ENCODE measurements around the gene JARID2. TPM values are rescaled to one million over a fixed set of nuclear protein-coding genes. Genes with fewer than 3 reads are reported as not detected.

The JARID2 gene
- total and polyA plus RNA-seq, 3 donors from 2014 or later, result 36.1 to 60.8 (median 53.7) TPM

- peaks cover 8% of the 10 kb centered on the region for H3K4me1 ChIP-seq
- no peaks in the 10 kb centered on the region for H3K27me3 ChIP-seq
- DNase-seq, result no peak
- TF ChIP-seq CTCF (IDR thresholded peaks at IDR 0.05) (no peak), POLR2A (IDR thresholded peaks at IDR 0.05) (no peak)
- intact Hi-C loops (cut with DNase I; ENCODE audit: low total_unique reads), result no loop called here
- WGBS, 2 donors, result 65 to 92% methylated on average over 5 of the region's 5 CpGs
- H3K9me3 ChIP-seq, result no peaks in the 10 kb centered on the region
- no peak overlapping the region for H3K4me3 ChIP-seq
- no peak overlapping the region for H3K27ac ChIP-seq
- no peaks in the 10 kb centered on the region for H3K36me3 ChIP-seq (ENCODE audit: low read depth, missing control alignments)
Measured at GRCh38 chr6:15279047-15279661, 33.3 kb downstream of the JARID2 start.

- DNase-seq, result no peak
- TF ChIP-seq CTCF (IDR thresholded peaks at IDR 0.05) (no peak), POLR2A (IDR thresholded peaks at IDR 0.05) (no peak)
- Histone ChIP-seq H3K36me3 (ENCODE audit: low read depth, missing control alignments) (no peaks in the 10 kb centered on the region), H3K9me3 (no peaks in the 10 kb centered on the region), H3K4me1 (peaks cover under 1% of the 10 kb centered on the region), H3K4me3 (no peak overlapping the region), H3K27me3 (no peaks in the 10 kb centered on the region), H3K27ac (no peak overlapping the region)
- 23 to 28% methylated on average over 6 of the region's 6 CpGs for WGBS, 2 donors
- intact Hi-C loops (cut with DNase I; ENCODE audit: low total_unique reads), result no loop called here
Measured at GRCh38 chr6:15280028-15280427, 34.2 kb downstream of the JARID2 start.

- intact Hi-C loops (cut with DNase I; ENCODE audit: low total_unique reads), result no loop called here
- H3K4me1 ChIP-seq, result no peaks in the 10 kb centered on the region
- WGBS, 2 donors, result 89 to 94% methylated on average over 8 of the region's 8 CpGs
Measured at GRCh38 chr6:15280961-15281360, 35.1 kb downstream of the JARID2 start.

GRCh38 chr6:15282334-15282733 lies 36.5 kb downstream of the JARID2 start:
- H3K9me3 ChIP-seq, result no peaks in the 10 kb centered on the region
- no peaks in the 10 kb centered on the region for H3K27me3 ChIP-seq
- H3K27ac ChIP-seq, result no peak overlapping the region
- no peaks in the 10 kb centered on the region for H3K36me3 ChIP-seq (ENCODE audit: low read depth, missing control alignments)
- no peak for DNase-seq
- H3K4me3 ChIP-seq, result no peak overlapping the region
- H3K4me1 ChIP-seq, result no peaks in the 10 kb centered on the region
- TF ChIP-seq CTCF (IDR thresholded peaks at IDR 0.05), result no peak
- no peak for TF ChIP-seq POLR2A (IDR thresholded peaks at IDR 0.05)
- WGBS, 2 donors, result 90 to 95% methylated on average over 4 of the region's 4 CpGs
- intact Hi-C loops (cut with DNase I; ENCODE audit: low total_unique reads), result no loop called here

More at GRCh38 chr6:15280961-15281360, 35.1 kb downstream of the JARID2 start:
- Histone ChIP-seq H3K36me3 (ENCODE audit: low read depth, missing control alignments) (no peaks in the 10 kb centered on the region), H3K4me3 (no peak overlapping the region), H3K9me3 (no peaks in the 10 kb centered on the region), H3K27ac (no peak overlapping the region), H3K27me3 (no peaks in the 10 kb centered on the region)
- TF ChIP-seq CTCF (IDR thresholded peaks at IDR 0.05) (no peak), POLR2A (IDR thresholded peaks at IDR 0.05) (no peak)
- no peak for DNase-seq

GRCh38 chr6:15283986-15284361 lies 38.1 kb downstream of the JARID2 start:
- intact Hi-C loops (cut with DNase I; ENCODE audit: low total_unique reads), result no loop called here
- Histone ChIP-seq H3K36me3 (ENCODE audit: low read depth, missing control alignments) (no peaks in the 10 kb centered on the region), H3K4me1 (no peaks in the 10 kb centered on the region), H3K27me3 (no peaks in the 10 kb centered on the region), H3K27ac (no peak overlapping the region), H3K9me3 (no peaks in the 10 kb centered on the region), H3K4me3 (no peak overlapping the region)
- 55 to 65% methylated on average over 3 of the region's 3 CpGs for WGBS, 2 donors
- TF ChIP-seq CTCF (IDR thresholded peaks at IDR 0.05), result no peak
- no peak for TF ChIP-seq POLR2A (IDR thresholded peaks at IDR 0.05)
- no peak for DNase-seq

All from testis (tissue), 3 donors.